ENCODE data around the gene MSANTD7.
"Not testable (repeated sequence)": the region's sequence is repeated elsewhere in the genome, so short reads cannot be mapped to it uniquely, and the experiment has no call there.

MSANTD7 gene

DNA sequence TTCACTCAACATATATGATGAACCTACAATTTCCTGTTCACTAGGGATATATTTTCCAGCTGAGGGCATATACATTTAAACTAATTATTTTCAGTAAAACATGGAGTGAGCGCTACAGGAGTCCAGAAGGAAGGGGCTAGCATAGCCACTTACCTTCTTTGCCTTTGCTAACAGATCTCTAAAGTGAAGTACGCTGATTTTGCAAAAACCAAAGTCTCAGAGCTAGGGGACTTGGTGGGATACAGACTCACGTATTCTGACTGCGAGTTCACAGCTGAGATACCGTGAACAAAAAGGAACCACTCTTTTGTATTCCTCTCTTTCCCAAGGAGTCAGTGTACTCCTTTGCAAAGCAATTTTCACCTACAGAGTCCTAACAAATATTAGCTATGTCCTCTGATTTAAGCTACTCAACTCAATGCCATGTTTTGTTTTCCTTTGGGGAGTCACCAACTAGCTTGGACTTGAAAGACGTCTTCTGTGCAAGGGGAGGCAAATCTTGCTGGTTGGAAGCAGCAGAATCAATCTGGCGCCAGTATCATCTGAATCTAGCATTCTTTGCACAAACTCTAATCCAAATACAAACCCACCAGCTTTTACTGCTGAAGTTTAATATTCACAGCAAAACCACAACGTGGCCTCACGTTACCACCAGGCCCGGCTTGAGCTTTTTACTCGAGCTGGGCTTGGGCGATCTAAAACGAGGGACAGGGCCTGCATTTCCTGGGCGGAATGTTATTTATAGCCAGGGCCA, 926 bp upstream of the MSANTD7 start:
- FAIRE-seq, result peak; percentile 9

DNA sequence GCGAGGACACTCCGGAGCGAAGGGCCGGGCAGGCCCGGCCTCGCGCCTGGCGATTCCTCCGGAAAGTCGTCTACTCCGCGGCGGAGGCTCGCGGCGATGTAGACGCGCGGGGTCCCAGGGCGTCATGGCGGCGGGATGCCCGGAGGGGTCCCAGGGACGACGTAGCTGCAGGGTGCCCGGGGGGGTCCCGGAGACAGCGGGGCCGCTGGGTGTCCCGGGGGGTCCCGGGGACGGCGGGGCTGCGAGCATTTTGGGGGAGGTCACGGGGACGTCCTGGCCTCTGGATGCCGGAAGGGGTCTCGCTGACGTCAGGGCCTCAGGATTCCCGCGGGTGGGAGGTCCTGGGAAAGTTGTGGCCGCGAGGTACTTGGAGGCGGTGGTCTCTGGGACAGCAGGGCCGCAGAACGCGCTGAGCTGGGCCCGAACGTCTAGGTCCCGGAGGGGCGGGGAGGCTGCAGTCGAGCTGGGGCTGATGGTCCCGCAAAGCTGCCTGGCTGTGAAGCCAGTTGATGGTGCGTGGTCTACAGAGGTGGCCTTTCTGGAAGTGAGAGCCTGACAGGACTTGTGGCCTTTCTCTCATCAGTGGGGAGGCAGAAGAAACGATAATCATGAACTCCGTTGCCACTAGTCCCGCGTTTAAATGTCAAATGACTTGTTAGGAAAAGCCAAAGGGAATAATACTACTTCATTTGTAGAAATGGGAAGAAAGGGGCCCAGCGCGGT, 637 bp downstream of the MSANTD7 start:
- no peak for FAIRE-seq

DNA sequence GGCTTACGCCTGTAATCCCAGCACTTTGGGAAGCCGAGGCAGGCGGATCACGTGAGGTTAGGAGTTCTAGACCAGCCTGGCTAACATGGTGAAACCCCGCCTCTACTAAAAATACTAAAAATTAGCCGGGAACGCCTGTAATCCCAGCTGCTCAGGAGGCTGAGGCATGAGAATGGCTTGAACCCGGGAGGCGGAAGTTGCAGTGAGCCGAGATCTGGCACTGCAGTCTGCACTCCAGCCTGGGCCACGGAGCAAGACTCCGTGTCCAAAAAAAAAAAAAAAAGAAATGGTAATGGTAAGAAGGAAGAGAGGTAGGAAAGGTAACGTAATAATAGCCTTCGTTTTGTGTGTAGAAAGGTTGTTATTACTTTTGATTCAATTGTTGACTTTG, 1.2 kb downstream of the MSANTD7 start:
- FAIRE-seq, result no peak

DNA sequence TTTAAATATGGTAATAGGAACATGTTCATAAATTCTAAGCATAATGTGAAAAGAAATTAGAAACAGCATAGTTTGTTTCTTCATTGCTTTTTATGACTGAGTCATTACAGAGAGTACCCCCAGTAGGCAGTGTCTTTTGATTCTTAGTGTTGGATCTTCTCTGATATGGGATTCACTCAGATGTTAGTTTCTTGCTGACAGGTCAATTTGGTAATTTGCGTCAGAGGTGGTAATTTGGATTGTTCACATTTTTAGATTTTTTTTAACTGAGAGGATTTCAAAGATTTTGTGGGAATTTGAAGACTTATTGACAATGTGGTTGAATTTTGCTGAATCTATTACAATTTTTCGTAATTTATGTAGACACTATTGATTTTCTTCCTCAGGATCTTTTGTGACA, 2.1 kb downstream of the MSANTD7 start:
- FAIRE-seq, result peak; percentile 56

DNA sequence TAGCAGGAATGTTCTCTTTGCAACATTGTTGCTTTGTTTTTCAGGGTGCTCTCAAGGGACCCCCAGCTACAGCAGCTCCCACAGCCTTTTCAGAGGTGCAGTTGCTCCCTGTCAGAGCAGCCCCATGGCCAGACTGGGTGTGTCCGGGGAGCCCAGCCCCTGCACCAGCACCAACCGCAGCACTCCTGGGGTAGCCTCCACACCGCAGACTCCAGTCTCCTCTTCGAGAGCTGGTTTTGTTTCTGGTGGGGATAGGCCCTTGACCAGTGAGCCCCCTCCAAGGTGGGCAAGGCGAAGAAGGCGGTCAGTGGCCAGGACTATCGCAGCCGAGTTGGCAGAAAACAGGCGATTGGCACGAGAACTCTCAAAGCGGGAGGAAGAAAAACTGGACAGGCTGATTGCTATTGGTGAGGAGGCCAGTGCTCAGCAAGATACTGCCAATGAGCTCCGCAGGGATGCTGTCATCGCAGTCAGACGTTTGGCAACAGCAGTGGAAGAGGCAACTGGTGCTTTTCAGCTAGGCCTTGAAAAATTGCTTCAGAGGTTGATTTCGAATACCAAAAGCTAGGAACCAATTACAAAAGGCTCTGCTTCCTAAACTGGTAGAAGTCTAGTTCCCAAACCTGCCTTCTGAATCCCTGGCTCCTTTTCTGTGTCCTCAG, 5.4 kb downstream of the MSANTD7 start:
- no peak for FAIRE-seq

DNA sequence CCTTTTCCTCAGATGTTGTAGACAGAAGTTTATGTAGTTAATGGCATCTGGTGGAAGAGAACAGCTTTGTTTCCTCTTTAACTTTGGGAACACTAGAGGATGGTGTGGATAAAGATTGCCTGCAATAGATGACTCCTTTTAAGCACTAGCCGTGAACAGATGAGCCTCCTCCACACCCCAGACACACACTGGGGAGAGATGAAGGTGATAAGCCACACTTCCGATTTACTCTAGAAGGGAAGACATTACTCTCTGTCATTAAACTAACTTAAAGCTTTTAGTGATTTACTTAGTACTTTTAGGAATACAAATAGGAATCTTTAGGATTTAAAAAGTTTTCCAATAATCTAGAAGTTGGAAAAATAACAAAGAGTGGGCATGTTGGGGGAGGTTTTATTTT, 6.8 kb downstream of the MSANTD7 start:
- no peak for FAIRE-seq

DNA sequence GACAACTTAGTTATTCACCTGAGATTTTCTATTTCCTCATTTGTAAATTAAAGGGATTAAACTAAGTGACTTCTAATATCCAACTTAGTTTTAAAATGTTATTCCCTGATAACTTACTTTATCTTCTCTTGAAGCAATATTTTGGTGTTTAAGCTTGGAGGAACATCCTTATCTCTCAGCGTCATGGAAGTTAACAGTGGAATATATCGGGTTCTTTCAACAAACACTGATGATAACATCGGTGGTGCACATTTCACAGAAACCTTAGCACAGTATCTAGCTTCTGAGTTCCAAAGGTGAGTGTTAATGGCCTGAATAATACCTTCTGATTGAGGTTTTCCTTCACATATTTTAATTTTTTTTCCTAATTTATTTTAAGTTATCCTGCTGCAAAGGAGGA, 14.1 kb downstream of the MSANTD7 start:
- no peak for FAIRE-seq

DNA sequence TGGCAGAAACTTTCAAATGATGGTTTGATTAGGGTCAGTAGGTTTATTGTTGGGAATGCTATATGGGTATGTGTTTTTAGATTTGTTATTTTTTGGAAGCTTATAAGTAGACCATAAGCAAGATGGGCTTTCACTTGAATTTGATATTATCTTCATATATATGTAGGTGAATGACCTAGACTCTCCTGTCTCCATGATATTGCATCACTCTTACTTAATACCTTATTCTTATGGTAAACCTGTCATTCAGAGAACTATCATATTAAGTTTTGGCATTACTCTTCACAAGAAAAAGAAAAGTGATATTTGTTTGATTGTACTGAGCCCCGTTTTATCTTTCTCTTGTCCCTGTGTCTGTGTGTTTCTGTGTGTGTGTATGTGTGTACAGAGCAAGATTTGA, 17.3 kb downstream of the MSANTD7 start:
- FAIRE-seq, result no peak

DNA sequence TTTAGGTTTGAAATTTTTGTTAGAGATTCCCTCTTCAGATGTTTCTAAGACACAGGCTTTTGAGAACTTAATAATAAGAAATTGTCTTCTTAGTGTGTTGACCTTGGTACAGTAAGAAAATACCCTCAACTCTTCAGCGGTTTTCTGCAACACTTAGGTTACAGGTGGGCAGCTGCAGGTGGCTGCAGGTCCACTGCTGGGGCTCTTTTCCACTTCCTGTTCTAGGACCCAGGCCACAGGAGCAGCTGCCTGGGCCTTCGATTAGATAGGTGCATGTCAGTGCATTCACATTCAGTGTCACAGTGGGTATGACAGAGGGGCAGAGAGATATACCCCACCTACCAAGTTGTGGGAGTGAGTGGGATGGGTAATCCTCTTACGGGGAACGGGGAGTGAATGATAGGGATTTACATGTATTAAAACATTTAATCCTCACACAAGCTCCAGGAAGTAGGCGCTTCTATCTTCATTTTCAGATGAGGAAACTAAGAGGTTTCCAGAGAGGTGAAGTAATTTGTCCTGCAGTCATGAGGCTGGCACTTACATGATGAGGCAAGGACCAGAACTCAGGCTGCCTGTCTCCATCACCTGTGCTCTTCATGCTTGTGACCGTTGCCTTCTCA, 20.3 kb downstream of the MSANTD7 start:
- no peak for FAIRE-seq

DNA sequence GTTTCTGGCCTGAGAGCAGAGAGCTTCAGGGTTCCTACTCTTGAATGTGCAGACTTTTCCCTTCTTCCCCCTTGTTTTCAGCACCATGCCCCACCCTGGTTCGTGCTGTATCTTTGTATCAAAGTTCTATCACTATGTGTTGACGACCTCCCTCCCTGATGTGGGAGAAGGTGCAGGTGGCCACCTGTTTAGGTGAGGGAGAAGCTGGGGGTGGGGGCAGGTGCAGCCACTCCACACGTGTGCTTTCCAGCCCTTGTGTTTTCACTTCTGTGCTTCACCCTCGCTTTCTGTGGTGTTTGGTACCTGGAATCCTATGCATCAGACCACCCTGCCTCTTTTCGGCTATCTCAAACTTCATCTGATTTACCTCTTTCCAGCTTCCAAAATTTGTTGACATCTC, 20.9 kb downstream of the MSANTD7 start:
- no peak for FAIRE-seq

DNA sequence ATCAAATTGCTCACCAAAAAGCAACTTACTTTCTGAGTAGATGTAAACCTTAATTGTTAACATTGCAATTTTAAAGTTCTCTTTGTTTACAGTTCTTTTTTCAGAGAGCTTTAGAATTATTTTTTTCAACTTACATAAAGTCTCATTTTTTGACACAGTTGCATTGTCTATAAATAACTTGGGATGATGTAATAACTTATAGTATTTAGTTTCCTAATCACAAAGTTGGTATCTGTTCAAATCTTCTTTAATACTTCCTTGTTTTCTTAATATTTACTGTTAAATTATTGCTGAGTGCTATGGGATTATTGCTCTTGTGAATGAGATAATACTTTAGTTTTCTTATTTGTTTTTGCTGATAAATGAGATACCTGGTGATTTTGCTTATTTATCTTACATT, 21.7 kb downstream of the MSANTD7 start:
- FAIRE-seq, result peak; percentile 36

DNA sequence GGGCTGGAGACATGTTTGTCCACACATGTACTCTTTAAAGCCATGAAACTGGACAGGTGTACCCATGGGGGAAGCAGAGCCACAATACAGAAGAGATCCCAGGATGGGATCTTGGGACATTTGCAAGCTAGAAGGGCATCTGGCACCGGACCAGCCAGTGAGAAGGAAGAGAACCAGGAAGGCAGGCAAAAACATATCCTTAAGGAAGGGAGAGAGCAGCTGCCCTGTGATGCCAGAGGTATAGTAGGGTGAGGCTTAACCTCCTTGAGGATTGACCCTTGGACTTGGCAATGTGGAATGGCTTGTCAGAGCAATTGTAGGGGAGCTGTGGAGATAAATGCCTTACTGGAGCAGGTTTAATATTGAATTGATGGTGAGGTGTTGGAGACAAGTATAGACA, 22.7 kb downstream of the MSANTD7 start:
- no peak for FAIRE-seq

DNA sequence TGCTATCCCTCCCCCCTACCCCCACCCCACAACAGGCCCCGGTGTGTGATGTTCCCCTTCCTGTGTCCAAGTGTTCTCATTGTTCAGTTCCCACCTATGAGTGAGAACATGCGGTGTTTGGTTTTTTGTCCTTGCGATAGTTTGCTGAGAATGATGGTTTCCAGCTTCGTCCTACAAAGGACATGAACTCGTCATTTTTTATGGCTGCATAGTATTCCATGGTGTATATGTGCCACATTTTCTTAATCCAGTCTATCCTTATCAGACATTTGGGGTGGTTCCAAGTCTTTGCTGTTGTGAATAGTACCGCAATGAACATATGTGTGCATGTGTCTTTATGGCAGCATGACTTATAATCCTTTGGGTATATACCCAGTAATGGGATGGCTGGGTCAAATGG, 26.4 kb downstream of the MSANTD7 start:
- not testable (repeated sequence) for FAIRE-seq

DNA sequence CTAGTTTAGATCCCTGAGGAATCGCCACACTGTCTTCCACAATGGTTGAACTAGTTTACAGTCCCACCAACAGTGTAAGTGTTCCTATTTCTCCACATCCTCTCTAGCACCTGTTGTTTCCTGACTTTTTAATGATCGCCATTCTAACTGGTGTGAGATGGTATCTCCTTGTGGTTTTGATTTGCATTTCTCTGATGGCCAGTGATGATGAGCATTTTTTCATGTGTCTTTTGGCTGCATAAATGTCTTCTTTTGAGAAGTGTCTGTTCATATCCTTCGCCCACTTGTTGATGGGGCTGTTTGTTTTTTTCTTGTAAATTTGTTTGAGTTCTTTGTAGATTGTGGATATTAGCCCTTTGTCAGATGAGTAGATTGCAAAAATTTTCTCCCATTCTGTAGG, 26.8 kb downstream of the MSANTD7 start:
- FAIRE-seq, result not testable (repeated sequence)

DNA sequence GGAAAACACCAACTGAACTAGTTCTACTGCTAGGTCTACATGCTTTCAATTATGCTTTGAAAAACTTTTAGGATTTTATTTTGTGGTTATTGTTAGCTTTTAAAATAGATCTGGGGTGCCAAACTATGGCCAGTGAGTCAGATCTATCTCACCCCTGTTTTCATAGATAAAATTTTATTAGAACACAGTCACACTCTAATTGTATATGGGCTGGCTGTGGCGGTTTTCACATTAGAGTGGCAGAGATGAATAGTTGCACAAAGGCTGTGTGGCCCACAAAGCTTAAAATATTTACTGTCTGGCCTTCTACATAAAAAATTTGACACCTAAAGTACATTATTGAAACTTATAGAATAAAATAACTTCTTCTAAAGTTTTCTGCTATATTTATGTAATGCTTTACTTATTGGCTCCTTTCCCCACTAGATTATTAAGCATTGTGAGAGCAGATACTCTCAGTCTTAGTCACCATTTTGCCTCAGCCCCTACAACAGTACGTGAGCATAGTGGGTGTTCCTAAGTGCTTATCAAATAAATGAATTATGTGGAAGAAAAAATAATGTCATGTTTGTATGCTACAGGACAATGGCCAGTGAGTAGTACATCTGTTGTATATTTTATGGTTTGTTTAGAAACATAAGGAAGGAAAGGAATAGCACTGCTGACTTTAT, 35.1 kb downstream of the MSANTD7 start:
- FAIRE-seq, result no peak

DNA sequence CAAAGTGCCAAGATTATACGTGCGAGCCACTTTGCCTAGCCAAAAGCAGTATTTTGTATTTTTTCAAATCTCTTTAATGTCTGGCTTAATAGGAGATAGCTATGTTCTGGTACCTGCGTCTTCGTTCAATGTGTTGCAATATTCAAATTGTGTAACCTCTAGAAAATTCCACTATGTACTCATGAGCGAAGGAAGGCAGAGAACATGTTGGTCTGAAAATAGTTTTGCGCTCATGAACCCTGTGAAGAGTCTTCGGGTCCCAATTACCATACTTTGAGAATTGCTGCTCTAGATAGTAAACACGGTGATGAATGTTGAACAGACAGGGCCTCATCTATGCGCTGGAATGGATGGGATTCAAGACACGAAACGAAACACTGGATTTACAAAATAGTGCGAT, 37.8 kb downstream of the MSANTD7 start:
- FAIRE-seq, result no peak

DNA sequence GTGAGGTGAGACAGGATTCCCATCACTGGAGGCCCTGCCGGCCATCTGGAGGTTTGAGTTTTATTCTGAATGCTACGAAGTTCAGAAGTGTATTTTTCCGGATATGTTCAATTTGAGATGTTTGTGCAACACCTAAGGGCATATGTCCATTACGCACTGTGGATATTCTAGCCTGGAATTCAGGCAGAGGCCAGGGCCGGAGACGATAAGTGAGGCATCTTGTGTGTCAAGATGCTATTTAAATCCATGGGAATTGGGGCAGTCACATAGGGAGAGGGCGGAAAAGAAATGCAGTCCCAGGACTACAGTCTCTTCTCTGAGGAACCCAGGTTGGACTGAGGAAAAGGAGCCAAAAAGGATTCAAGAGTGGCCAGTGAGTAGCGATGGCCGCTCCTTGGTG, 38.7 kb downstream of the MSANTD7 start:
- FAIRE-seq, result no peak

DNA sequence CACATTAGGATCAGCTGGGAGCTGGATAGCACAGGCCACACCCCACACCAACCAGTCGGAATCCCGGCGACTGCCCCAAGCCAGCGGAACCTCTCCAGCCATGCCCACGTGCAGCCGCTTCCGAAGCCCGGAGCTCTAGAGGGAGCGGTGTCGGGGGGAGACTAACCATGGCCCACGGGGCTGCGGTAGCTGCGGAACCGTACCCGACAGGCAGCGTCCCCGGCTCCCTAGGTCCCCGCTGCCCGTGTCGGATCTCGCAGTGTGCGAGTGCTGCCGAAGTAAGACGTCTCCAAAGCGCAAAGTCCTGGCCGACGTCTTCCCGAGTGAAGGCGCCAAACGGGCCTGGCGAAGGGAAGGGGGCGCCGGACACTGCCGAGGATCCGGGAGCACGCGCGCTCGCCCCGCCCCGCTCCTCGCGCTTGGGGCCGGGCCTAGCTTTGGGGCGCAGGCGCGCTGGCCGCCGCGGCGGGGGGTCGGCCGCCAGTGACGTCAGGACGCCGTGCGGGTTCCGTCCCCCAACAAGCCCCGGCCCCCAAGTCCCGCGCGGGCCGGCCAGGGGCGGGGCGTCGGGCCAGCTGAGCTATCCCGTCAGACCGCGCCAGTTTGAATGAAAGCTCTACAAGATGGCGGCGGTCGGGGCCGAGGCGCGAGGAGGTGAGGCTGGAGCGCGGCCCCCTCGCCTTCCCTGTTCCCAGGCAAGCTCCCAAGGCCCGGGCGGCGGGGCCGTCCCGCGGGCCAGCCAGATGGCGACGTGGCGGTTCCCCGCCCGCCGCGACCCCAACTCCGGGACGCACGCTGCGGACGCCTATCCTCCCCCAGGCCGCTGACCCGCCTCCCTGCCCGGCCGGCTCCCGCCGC, 40.4 kb downstream of the MSANTD7 start, which contains the start of gene SUV39H2:
SUV39H2 (plus strand) TSS at position 601 of the 858 bp plus-strand sequence; CDS start at position 624, 23 bp downstream.
- no peak for FAIRE-seq

DNA sequence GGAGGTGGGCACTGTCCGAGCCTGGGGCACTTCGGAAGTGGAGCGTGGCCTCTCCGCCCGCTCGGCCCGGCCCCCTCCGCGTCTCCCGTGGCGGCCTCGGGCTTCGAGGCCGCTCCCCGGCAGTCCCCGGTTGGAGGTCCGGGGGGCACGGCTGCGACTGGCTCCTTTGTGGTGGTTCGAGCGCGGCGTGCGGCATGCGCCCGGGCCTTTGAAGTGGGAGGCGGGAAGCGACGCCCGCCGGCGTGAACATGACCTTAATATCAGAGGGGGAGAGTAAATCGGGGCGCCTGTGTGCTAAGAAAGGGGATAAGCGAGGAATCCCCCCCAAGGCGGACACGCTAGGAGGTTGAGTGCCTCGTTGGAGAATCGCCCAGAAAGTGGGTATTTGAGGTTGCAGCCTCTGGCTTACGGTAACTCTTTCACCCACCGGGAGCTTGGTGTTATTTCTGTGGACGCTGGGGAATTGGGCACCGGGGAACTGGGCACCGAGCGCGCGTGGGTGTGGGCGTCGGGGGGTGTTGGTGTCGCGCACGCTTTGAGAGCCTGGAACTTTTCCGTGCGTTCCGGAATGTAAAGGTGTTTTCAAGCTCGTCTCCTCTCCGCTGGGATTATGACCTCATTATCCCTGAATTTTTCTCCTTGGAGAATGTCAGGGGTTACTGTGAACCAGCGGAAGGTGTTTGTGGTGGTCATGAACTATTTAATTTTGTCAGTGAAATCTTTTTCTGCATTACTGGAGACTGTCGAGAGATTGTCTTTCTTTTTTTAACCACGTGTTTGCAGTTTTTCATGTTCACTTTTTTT, 41.2 kb downstream of the MSANTD7 start:
- FAIRE-seq, result no peak

DNA sequence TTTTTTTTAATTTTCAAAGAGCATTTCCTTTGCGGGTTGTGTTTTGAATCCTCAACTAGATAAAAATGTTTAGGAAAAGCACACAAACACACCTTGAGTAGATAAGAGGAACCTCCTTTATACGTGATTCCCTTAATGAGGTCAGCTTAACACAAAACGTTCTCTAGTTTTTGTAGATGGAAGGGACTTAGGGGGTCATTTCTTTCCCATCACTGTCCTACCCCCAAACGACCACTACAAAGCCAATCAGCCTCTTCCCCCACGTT, 41.8 kb downstream of the MSANTD7 start:
- FAIRE-seq, result no peak

DNA sequence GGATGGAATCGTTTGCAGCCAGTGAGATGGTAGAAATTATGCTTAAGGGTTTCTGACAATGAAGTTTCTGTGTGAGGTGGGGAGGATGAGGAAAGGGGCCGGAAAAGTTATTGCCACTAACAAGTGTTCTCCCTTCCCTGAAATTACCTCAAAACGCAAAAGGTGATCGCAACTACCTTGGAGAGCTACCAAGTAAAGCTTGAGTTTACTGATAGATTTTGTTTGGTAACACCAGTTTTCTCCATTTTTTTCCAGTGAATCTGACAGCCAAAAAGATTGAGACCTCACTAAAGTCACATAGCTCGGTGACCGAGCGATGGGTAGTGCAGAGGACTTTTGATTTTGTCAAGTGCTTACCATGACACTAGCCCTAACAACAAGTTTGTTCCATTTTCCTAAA, 42.1 kb downstream of the MSANTD7 start:
- FAIRE-seq, result no peak

Measured in islet of Langerhans (tissue), 1 donor.